GM21367 (cell line): ENCODE results near the gene GAS2L1.

Experiments used
- ATAC-seq: cut with Tn5 transposase; IDR thresholded peaks from one replicate; pipeline ENCODE4 v1.9.1; 2021; ENCODE audit not compliant: unreplicated experiment

Gene GAS2L1

GRCh38 chr22:29308791-29309262 lies 2.4 kb downstream of the GAS2L1 start:
- ATAC-seq = no peak

GRCh38 chr22:29309332-29310064 lies 3.0 kb downstream of the GAS2L1 start:
- no peak for ATAC-seq

- ATAC-seq = no peak
These were observed 3.8 kb downstream of the GAS2L1 start for GRCh38 chr22:29310065-29310862.

GRCh38 chr22:29310863-29311339 lies 4.5 kb downstream of the GAS2L1 start:
- ATAC-seq = no peak

- no peak for ATAC-seq
These were observed 5.2 kb downstream of the GAS2L1 start for GRCh38 chr22:29311464-29312217.

- ATAC-seq = no peak
These were observed 6.0 kb downstream of the GAS2L1 start for GRCh38 chr22:29312218-29313125.

GRCh38 chr22:29313126-29313575 lies 6.7 kb downstream of the GAS2L1 start:
- ATAC-seq = no peak

GRCh38 chr22:29313576-29314466 lies 7.4 kb downstream of the GAS2L1 start:
- no peak for ATAC-seq

- ATAC-seq = no peak
These were observed 8.3 kb downstream of the GAS2L1 start for GRCh38 chr22:29314537-29315285.

GRCh38 chr22:29315286-29316140 lies 9.1 kb downstream of the GAS2L1 start, which contains the start of gene RASL10A:
TSS of gene RASL10A (minus strand) at chr22:29315697. CDS start at chr22:29315246, 451 bp downstream.
- ATAC-seq = no peak

- no peak for ATAC-seq
These were observed 9.8 kb downstream of the GAS2L1 start for GRCh38 chr22:29316141-29316828.

- ATAC-seq = no peak
These were observed 11.5 kb downstream of the GAS2L1 start for GRCh38 chr22:29317827-29318454.

- ATAC-seq = no peak
These were observed 12.6 kb downstream of the GAS2L1 start for GRCh38 chr22:29319072-29319471.

GRCh38 chr22:29320546-29320945 lies 14.1 kb downstream of the GAS2L1 start:
- no peak for ATAC-seq

GRCh38 chr22:29323641-29324040 lies 17.2 kb downstream of the GAS2L1 start:
- ATAC-seq = no peak

GRCh38 chr22:29325356-29325755 lies 18.9 kb downstream of the GAS2L1 start:
- no peak for ATAC-seq
